RWPE2 (cell line): ENCODE results near the gene XRCC6.

ENCODE experiments used
- ATAC-seq: fragments of 200-7000 bp; cut with Tn5 transposase; 3 replicates; pipeline ENCODE4 v1.9.1; 2021; ENCODE audit warnings: low read depth
- DNase-seq: peaks from one replicate; pipeline ENCODE4 v3.0.0-alpha.2; 2020; ENCODE audit warnings: low spot score
- H3K27ac ChIP-seq: fragments of 450-650 bp; 2 replicates; pipeline ENCODE4 v1.5.1; 2017; ENCODE audit warnings: mild to moderate bottlenecking; ENCODE audit not compliant: poor library complexity, severe bottlenecking
- H3K27me3 ChIP-seq: fragments of 250-450 bp; sonication (Bioruptor Pico); 2 replicates; pipeline ENCODE4 v1.5.1; 2021; ENCODE audit warnings: mild to moderate bottlenecking, moderate library complexity; ENCODE audit not compliant: insufficient read depth, poor library complexity, severe bottlenecking
- H3K36me3 ChIP-seq: fragments of 250-450 bp; sonication (Bioruptor Pico); 2 replicates; pipeline ENCODE4 v1.5.1; 2020; ENCODE audit warnings: low read depth, mild to moderate bottlenecking, moderate library complexity
- H3K4me1 ChIP-seq: fragments of 250-450 bp; sonication (Bioruptor Pico); 2 replicates; pipeline ENCODE4 v1.5.1; 2021; ENCODE audit warnings: mild to moderate bottlenecking, moderate library complexity; ENCODE audit not compliant: insufficient read depth, poor library complexity, severe bottlenecking
- H3K4me3 ChIP-seq: fragments of 250-450 bp; sonication (Bioruptor Pico); 2 replicates; pipeline ENCODE4 v1.5.1; 2021; ENCODE audit warnings: mild to moderate bottlenecking, moderate library complexity; ENCODE audit not compliant: severe bottlenecking
- H3K9me3 ChIP-seq: fragments of 250-450 bp; sonication (Bioruptor Pico); 2 replicates; pipeline ENCODE4 v1.5.1; 2021; ENCODE audit warnings: mild to moderate bottlenecking, moderate library complexity; ENCODE audit not compliant: severe bottlenecking
- TF ChIP-seq, protein P1 (sequence below): fragments of 450-650 bp; IDR thresholded peaks from one replicate; pipeline ENCODE4 v1.5.1; 2017; ENCODE audit warnings: mild to moderate bottlenecking, moderate library complexity; ENCODE audit not compliant: poor library complexity, severe bottlenecking

XRCC6 gene

DNA sequence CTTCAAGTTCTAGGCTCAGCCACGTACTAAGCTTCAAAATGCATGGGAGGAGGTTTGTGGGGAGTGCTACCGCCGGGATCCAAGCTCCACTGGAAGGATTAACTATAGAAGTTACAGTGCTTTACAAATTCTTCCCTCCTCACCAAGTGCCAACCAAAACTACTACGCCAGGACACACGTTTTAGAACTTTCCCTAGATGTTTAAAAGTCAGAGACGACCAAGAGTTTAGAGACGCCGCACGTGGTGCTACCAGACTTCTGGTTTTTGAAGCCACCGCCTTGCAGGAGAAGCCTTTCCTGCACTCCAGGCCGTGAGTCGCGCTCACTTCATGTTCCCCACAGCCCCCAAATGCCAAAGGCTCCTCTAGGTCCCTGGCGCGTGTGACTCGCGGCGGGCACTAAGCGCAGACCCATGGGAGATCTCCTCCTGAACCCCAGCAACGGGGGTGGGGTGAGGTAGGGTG is 66.8 kb downstream of the XRCC6 start:
- no peaks in the 10 kb centered on the region for H3K9me3 ChIP-seq
- DNase-seq = no peak
- H3K4me1 ChIP-seq = peaks cover 17% of the 10 kb centered on the region
- H3K4me3 ChIP-seq = peak overlapping the region; percentile 84
- TF ChIP-seq, protein P1, sequence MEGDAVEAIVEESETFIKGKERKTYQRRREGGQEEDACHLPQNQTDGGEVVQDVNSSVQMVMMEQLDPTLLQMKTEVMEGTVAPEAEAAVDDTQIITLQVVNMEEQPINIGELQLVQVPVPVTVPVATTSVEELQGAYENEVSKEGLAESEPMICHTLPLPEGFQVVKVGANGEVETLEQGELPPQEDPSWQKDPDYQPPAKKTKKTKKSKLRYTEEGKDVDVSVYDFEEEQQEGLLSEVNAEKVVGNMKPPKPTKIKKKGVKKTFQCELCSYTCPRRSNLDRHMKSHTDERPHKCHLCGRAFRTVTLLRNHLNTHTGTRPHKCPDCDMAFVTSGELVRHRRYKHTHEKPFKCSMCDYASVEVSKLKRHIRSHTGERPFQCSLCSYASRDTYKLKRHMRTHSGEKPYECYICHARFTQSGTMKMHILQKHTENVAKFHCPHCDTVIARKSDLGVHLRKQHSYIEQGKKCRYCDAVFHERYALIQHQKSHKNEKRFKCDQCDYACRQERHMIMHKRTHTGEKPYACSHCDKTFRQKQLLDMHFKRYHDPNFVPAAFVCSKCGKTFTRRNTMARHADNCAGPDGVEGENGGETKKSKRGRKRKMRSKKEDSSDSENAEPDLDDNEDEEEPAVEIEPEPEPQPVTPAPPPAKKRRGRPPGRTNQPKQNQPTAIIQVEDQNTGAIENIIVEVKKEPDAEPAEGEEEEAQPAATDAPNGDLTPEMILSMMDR = no peak
- H3K27me3 ChIP-seq = no peaks in the 10 kb centered on the region
- peak; percentile 14; the same call in 2 of the 3 replicates for ATAC-seq
- H3K36me3 ChIP-seq = peaks cover 12% of the 10 kb centered on the region; the same call in 1 of the 2 replicates
- peak overlapping the region; percentile 66 for H3K27ac ChIP-seq

DNA sequence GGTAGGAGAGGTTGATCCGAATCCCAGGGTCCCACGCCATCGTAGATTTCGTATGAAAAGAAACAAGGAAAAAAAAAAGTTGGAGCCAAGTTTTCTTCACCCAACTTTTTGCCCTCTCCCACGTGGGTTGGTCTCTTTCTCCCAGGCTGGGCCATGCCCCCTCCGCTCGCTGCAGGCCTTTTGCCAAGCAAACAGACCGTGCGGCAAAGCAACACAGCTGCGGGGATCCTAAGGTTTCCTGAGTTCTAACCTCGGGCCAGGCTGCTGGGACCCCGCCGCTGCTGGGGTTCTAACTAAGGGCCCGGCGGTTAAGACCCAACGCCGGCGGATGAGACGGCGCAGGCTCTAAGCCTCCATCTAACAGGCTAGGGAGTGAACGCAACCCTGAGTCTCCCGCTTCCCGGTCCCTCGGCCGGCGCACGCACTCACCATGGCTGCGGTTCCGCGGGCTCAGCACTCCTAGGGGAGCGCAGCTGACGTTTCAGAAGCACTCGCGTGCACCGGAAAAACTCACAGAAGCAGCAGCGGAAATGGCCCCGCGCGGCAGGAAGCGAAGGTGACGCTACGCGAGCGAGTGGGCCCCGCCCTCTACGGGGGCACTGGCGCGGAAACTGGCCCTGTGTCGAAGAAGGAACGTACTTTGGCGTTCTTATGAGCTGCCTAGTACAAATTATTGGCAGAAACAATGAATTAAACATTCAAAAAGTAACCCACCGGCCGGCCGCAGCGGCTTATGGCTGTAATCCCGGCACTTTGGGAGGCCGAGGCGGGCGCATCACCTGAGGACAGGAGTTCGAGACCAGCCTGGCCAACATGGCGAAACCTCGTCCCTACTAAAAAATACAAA is 67.5 kb downstream of the XRCC6 start, which contains the start of gene SNU13:
Gene SNU13, minus strand, starts transcription at position 503 of the 847 bp plus-strand sequence. Its CDS starts 71 bp downstream, at position 432.
- TF ChIP-seq, protein P1 = no peak
- DNase-seq (peak; percentile 90), ATAC-seq (peak; percentile 95)
- Histone ChIP-seq H3K4me3 (peak within 1 kb of the TSS; percentile 84), H3K9me3 (no peaks in the 10 kb centered on the region), H3K27ac (peak within 1 kb of the TSS; percentile 66), H3K4me1 (peaks cover 14% of the 10 kb centered on the region), H3K36me3 (peaks cover 12% of the 10 kb centered on the region; the same call in 1 of the 2 replicates), H3K27me3 (no peaks in the 10 kb centered on the region)

DNA sequence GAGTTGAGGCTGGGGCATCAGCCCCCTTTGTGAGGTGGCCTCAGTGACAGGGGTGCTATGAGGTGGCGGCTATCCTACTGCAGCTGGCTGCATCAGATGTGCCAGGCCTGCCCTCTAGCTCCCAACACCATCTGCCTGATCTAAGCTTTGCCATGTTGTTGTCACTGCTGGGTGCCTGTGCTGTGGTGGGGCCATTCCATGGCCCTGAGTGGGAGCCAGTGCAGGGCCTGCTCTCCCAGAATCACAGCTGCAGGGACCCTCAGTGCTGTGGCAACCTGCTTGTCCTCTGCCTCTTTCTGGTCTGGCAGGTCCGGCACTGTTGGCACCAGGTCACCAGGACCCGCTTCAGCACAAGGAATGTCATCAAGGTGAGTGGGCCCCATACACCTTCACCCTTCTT is 69.4 kb downstream of the XRCC6 start:
- TF ChIP-seq, protein P1 = no peak
- no peak for DNase-seq
- no peak overlapping the region for H3K4me3 ChIP-seq
- H3K36me3 ChIP-seq = peaks cover 4% of the 10 kb centered on the region; the same call in 1 of the 2 replicates
- peaks cover 3% of the 10 kb centered on the region for H3K4me1 ChIP-seq
- no peaks in the 10 kb centered on the region for H3K9me3 ChIP-seq
- H3K27me3 ChIP-seq = no peaks in the 10 kb centered on the region
- no peak overlapping the region for H3K27ac ChIP-seq
- ATAC-seq = no peak

DNA sequence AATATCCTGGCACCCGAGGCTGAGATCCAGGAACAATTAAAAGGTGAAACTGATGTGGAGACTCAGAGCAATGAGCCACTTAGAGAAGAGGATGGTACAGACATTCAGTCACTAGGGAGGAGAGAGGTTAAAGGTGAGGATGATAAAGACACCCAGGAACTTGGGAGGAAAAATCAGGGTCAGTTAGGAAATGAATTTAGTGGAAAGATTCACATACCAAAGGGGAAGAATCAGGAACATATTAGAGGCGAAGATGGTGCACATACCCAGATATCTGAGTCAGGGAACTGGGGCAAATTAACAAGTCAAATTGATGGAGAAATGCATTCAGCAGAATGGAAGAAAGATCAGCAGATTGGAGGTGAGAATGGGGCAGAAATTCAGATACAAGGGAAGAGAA is 74.1 kb downstream of the XRCC6 start:
- no peak overlapping the region for H3K27ac ChIP-seq
- DNase-seq (no peak), ATAC-seq (no peak)
- H3K27me3 ChIP-seq = no peaks in the 10 kb centered on the region
- H3K9me3 ChIP-seq = no peaks in the 10 kb centered on the region
- no peaks in the 10 kb centered on the region for H3K4me1 ChIP-seq
- TF ChIP-seq, protein P1 = no peak
- H3K4me3 ChIP-seq = no peak overlapping the region
- H3K36me3 ChIP-seq = no peaks in the 10 kb centered on the region
